DMS153 treated with DMSO at 0.1 percent for 48 hours (cell line): ENCODE data around the gene CCDC138.

ENCODE experiments used
- DNase-seq: peaks from one replicate; lab custom pipeline; 2025; ENCODE audit not compliant: unreplicated experiment; lab: John Stamatoyannopoulos, UW

The CCDC138 gene

DNA sequence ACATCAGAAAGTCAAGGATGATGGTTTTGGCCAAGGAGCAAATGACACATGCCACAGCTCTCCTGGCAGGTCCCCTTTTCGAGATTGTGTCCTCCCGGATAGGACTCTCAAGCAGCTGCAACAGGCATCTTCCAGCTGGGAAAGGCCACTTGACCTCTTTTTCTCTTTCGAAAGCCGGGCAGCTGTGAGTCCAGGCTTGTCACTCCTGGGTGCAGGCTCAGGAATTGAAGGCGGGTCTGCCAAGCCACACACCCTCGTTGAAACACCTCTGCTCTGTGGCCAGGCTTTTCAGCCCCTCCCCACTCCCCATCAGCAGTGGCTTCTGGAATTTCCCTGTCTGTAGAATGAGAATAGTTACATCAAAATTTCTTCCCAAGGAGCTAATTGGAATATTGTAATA, 98.0 kb downstream of the CCDC138 start:
- DNase-seq, result no peak

DNA sequence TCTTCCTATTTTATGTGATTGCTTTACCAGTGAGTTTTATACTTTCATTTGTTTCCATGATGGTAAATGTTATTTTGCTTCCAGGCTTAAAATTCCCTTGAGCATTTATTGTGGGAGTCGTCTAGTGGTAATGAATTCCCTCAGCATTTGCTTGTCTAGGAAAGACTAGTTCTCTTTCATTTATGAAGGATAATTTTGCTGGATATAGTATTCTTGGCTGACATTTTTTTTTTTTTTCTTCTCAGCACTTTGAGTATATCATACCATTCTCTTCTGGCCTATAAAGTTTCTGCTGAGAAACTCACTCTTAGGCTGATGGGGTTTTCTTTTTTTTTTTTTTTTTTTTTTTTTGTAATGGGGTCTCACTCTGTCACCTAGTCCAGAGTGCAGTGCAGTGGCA, 103.3 kb downstream of the CCDC138 start:
- DNase-seq, result no peak

DNA sequence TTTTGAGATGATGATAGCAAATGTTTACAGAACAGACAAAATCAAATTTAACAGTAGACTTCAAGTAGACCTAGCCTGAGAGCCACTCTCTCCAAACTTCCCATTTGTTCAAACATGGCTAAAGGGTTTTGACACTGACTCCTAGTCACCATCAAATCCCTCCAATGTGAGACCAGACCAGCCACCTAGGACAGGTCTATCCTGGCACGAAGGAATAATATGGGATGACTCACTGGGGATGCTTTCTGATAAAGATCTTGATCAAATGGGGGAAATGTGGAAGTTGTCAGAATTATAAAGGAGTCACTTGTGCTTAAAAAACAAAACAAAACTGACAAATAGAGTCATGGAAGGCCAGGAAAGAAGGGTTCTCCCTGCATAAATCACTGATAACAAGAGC, 106.7 kb downstream of the CCDC138 start:
- no peak for DNase-seq

DNA sequence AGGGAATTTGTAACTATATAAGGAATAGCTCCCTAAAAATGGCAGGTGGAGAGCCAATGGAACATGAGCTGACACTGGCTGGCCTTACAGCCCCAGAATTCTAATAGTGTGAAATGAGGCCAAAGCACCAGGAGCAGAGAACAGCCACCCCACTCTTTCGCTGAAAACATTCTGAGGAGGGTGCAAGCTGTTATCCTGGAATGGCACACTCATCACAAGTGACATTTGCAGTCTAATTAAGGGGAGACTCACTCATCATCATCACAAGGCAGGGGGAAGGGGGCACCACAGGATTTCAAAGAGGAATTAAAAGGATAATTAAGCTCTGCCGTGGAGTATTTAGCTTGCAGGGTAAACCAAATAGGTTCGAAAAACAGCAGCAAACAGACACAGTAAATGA, 108.2 kb downstream of the CCDC138 start:
- DNase-seq, result no peak

DNA sequence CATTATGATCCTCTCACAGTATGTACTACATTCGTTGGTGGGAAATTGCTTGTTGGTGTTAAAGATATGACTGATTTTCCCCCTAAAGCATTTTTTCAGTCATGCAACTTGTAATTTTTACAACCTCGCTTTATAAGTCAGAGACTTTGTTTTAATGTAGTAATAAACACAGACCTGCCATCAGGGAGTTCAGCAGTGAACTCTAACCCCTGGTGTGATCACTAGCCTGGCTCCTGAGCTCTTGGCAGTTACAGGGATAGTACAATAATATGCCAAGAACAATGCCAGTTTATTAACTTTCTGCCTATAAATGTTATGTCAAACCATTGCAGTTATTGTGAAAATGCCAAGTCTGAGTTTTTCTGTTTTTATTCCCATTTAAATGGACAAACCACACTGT, 108.6 kb downstream of the CCDC138 start:
- no peak for DNase-seq

DNA sequence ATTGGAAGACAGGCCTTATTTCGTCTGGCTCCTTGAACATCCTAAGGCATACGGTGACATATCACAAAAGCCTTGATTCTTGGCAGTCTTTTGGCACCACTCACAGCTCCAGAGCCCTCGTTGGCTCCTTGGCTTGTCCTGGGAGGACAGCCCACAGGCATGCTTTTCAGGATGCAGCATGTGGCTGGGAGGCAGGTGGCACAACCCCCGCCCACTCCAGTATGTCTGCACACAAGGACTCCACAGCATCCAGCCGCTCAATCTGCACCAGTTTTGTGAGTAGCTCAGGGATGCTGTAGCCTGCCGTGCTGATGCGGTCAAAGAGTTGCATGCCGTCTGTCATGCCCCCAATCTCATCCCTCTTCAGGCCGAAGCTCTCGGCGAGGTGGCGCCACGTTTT, 110.2 kb downstream of the CCDC138 start:
- DNase-seq, result no peak

DNA sequence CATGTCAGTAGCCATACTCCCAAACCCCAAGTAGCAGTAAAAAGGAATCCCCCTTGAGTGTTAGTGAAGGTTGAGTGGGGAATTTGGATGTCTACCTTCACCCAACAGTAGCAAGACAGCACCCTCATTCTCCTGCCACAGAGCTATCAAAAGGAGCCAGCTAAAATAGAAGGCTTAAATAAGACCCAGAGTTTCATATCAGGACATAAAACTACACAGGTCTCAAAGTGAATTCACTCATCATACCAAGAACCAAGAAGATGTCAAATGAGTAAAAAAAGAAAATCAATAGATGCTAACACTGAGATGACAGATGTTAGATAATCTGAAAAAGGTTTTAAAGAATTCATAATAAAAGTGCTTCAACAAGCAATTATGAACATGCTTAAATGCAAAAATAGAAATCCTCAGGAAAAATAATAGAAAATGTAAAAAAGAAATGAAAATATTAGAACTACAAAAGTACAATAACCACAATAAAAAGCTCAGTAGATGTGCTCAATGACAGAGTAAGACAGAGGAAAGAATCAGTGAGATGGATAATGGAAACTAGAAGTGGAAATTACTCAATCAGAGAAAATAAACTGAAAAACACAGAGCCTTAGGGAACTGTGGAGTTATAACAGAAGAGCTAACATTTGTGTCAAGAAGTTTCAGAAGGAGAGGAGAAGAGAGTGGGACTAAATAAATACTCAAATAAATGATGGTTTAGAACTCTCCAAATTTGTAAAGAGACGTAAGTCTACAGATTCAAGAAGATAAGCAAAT, 111.9 kb downstream of the CCDC138 start:
- no peak for DNase-seq

DNA sequence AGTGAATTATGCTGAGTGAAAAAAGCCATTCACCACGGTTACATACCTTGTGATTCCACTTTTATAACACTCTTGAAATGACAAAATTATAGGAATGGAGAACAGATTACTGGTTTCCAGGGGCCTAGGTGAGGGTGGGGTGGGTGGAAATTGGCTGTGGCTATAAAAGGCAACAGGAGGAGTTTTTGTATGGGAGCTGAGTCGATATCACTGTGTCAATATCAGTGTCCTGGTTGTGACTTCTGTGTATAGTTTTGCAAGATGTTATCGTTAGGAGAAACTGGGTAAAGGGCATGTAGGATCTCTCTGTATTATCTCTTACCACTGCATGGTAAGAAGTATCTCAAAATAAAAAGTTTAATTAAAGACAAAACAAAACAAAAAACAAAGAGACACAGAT, 118.1 kb downstream of the CCDC138 start:
- DNase-seq, result no peak

DNA sequence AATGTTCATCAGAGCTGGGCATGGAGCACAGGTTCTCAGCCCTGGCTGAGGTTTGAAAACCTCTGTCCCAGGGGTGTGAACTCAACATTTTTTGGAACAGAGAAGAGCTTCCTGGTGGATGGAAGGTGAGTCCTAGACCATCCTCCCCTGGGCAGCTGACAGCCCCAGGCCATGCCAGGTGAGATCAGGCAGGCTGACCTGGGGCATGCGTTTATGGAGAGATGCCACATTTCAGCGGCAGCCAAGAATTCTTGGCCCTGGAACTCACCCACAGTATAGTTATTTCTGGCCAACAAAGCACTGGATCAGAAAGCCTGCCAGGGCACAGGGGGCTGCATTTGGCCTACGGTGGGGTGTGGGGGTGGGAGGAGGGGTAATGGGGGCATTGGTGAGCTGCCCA, 118.6 kb downstream of the CCDC138 start:
- DNase-seq, result no peak

DNA sequence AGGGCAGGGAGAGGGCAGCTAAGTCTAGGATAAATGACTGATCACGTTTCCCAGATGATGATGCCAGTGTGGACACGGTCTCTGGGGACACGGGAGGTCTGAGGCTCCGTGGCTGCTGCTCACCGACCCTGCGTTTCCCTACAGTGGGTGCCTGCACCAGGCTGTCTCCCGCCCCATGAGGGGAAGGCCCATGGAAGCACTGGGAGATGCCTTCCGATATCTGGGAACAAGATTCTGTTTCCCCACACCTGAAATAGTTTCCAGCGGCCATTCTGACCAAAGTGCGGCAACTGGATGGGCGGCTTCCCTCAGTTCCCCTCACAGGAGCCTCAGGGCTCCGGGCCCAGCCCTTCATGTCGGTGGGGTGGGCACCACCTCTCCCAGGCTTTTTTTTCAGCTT, 119.3 kb downstream of the CCDC138 start:
- no peak for DNase-seq

DNA sequence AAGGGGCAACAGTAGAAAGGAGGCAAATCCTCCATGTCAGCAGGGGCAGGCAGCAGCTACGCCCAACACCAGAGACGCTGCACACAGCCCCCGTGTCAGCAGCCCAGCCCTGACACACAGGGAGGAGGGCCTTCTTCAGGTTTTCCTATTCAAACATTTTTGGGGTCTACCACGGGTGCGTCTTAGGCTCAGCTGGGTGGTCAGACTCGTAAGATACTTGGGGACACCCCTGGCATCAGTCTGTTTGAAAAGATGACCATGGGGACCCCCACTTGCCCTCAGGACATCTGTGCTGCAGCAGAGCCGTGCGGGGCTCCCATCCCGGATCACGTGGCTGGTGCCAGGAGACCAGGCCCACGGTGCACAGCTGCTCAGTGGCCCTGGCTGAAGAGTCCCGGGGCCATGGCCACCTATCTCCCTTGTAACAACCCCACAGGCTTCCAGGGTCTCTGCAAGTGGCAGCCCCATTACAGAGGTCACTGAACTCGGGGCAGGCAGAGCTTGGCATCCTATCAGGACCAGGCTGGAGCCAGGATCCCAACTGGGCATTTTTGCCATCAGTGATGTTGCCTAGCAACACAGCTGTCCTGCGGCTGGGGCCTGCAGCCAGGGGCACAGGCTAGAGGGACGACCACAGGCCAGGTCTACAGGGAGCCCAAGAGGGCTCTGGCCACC, 120.0 kb downstream of the CCDC138 start:
- DNase-seq, result no peak

DNA sequence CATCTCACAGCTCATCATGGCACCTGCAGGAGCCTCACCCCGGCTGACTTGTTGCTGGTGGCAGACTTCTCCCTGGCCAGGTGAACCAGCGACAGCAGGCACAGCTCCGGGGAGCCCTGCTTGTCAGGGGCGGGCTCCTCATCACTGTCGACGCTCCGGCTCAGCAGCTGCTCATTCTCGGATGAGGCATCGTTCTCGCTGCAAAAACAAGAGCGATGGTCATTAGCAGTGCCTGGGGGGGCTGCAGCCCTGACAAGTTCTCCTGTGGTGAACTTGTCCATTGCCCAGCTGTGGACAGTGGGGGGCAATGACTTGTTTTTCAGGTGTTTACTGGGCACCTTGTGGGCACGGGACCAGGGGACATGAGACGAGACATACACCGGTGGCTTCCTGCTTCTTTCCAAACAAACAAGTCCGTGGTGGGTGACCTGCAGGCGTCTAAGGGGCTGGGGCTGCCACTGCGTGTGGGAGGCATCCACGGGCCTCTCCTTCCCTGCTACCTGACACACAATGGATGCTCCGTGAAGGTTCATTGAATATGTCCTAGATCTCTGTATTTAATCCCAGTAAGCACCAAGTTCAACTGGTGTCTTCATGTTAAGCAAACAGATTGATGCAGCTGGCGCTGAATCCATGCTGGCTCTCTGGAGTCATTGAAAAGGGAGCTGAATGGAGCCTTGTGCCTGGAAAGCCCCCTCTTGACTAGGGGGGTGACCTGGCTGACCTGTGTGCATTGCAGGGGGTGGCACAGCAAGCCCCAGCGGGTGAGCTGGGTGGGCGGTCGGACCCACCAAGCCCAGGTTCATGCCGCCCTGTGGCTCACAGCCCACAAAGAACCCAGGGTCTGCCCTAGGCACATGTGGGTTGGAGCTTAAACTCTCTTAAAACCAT, 121.5 kb downstream of the CCDC138 start:
- no peak for DNase-seq

DNA sequence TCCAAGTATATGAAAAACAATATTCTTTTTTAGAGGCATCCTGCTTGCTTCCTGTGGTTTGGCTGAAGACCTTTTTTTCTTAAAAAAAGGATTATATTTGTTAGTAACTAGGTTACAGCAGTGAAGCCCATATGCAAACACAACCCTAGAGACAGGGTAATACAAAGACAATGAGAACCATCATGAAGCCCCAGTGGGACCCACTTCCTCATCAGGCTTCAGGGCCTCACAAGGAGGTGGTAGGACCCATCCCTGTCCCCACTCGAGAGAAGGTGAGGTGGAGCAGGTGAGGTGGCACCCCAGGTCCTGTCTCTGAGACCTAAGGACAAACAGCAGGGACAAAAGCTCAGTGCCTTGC, 122.1 kb downstream of the CCDC138 start:
- DNase-seq, result no peak

DNA sequence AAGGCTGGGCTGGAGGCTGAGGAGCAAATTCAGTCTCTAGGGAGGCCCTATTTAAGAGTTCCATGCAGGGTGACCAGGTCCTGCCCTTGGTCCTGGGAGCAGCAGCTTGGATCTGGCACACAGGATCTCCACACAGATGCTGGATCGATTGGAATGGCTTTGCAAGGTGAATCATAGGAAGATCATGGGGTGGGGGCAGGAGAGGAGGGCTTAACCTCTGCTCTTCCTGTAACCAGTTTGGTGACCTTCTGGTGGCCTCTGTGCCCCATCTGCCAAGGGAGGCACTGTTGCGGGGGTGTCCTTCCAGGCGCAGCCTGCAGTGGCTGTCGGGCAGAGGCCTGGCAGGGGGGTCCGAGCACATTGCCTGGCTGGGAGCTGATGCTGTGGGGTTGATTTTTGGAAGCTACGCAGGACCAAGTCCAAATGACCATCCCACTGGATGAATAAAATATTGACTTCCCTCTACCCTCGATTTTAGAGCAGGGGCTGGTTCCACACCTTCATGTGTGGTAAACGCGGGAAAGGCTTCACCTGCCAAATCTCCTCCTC, 122.8 kb downstream of the CCDC138 start:
- no peak for DNase-seq

DNA sequence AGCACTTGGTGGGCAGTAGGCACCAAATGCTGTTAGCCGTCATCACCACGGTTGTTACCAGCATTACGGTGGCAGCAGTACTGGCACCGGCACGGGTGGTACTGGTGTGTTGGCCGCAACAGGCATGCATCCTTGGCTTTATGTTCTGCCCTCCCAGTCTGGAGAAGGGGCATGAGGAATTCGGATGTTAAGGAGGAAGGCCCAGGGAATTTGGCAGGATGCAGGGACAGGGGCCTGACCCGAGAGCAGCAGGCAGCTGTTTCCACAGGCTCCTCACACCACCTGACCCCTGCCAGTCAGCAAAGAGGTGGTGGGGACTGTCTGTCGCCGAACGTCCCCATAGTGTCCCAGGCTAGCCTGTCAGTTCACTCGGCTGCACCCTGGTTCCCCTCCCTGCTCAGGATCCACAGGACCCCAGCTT, 123.5 kb downstream of the CCDC138 start:
- DNase-seq, result no peak

DNA sequence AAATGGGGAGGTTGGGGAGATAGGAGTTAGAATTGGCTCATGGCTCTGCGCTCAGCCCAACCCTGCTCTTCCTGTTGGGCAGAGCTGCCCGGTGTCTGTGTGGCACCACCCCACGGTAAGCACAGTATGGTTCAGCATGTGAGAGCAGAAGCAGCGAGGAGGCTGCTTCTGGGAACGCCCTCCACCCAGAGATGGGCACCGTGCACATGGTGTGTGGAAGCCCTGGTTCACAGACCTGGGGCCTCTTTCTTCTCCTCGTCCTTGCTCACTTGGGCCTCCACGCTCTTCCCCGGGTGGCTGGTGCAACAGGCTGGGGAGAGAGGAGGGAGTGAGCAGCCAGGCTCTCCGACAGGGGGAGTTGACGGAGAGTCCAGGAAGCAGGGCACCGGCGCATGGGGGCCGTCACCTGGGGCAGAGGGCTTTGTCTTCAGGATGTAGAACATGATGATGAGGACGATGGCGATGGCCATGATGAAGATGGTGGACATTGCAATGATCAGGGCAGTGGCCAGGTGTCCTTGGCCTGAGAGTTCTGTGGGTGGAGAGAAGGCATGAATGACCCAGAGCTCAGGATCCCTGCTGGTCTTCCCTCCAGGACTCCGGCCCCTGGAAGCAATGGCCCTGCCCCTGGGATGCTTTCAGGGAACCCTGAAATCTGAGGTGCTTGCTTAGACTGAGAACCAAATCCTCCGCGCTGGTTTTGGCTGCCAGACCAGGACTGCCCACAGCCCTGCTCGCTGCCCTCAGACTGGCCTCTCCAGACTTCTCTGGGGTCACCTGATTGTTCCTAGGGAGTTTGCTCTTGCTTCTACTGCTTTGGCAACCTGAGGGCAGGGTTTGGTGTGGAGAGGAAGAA, 124.2 kb downstream of the CCDC138 start:
- DNase-seq, result no peak

DNA sequence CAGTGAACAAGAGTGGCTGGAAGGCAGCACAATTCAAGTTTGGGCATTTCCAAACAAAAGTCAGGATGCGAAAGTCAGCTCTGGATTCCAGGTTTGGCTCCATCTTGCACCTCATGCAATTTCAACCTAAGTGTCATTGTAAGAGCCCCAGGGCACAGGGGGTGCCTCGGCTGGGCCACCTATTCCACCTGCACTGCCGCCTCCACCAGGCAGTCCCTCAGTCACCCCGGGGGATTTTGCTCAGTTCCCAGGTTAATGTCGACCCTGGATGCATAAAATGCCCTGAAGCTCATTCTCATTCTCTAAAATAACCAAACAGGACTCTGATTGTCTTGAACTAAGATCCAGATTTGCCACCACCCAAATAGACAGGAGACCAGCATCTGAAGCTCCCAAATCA, 124.8 kb downstream of the CCDC138 start:
- no peak for DNase-seq

DNA sequence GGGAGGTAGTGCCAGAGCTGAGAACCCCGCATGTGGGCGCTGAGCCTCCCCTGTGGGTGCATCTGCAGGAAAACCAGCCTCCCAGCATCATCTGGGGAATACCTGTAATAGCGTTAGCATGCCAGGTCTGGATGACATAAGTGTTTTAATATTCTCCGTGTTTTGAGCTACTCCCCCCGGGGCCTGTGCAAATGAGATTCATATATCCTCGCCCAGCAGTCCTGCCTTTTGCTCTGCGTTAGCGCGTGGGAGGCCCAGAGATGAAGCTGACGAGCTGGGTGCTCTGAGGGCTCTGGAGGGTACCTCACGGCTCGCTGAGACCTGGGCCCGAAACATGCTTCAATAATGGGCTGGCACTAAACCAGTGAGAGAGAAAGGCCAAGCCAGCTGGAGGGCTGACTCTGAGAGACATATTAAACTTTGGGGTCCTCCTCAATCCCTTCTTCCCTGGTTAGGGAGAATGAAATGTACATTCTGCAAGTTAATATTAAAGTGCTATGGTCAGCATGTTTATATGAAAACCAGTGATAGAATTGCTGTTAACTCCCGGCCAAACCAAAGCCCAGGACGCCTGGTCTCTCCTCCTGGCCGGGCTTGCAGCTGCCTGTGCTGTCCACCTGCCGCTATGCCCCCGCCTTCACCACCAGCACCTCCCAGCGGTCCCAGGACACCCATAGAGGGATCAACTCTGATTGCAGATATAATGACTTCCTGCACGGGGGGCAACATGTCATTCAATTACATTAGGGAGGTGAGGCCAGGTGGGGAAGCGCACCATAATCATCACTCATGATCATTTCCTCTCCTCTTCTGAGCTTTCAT, 125.4 kb downstream of the CCDC138 start:
- no peak for DNase-seq

DNA sequence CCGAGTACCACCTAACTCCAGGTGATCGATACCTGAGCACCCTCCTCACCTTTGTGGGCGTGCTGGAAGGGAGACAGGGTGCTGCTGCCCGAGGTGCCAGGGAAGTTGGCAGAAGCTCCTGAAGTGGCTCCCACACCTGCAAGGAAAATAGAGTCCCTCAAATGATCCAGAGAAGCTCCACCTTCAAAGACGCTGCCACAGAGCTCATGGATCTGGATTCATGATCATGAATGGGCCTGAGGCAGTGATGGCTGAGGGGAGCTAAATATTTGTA, 126.0 kb downstream of the CCDC138 start:
- no peak for DNase-seq
